NOMO-1 (cell line): ENCODE data around the gene GMDS.
A peak's percentile ranks its signal among the peaks of the same experiment; 100 is the strongest.

Experiments
- DNase-seq, 2 experiments: peaks; one replicate each; lab custom pipeline; 2025; ENCODE audit not compliant: unreplicated experiment in 2 of 2; lab: John Stamatoyannopoulos, UW

The GMDS gene

GRCh38 chr6:1613346-1613687 lies 632.1 kb downstream of the GMDS start:
- DNase-seq = no peak

GRCh38 chr6:1612974-1613306 lies 632.5 kb downstream of the GMDS start:
- DNase-seq = no peak

GRCh38 chr6:1612299-1612973 lies 633.0 kb downstream of the GMDS start:
- DNase-seq = no peak

- no peak for DNase-seq
Measured at GRCh38 chr6:1611572-1612298, 633.7 kb downstream of the GMDS start.

- no peak for DNase-seq
Measured at GRCh38 chr6:1611322-1611571, 634.2 kb downstream of the GMDS start.

- no peak for DNase-seq
Measured at GRCh38 chr6:1610497-1611321, 634.7 kb downstream of the GMDS start.

- peak; percentile 63 to 79 for DNase-seq
Measured at GRCh38 chr6:1609648-1610496, 635.5 kb downstream of the GMDS start, which contains the start of gene FOXC1. FOXC1 (plus strand) TSS chr6:1609915; CDS start chr6:1610446, 531 bp downstream.

- DNase-seq = peak in 1 of 2 experiments; percentile 17
Measured at GRCh38 chr6:1609041-1609647, 636.3 kb downstream of the GMDS start.

GRCh38 chr6:1608222-1609040 lies 637.0 kb downstream of the GMDS start:
- DNase-seq = no peak

- DNase-seq = no peak
Measured at GRCh38 chr6:1607516-1608221, 637.7 kb downstream of the GMDS start.

- no peak for DNase-seq
Measured at GRCh38 chr6:1606780-1607515, 638.5 kb downstream of the GMDS start.

GRCh38 chr6:1605893-1606779 lies 639.3 kb downstream of the GMDS start:
- no peak for DNase-seq

GRCh38 chr6:1605004-1605892 lies 640.2 kb downstream of the GMDS start:
- DNase-seq = no peak

GRCh38 chr6:1604158-1605003 lies 641.0 kb downstream of the GMDS start:
- peak; percentile 64 to 74 for DNase-seq

GRCh38 chr6:1603708-1604107 lies 641.7 kb downstream of the GMDS start:
- DNase-seq = no peak
